IMR-90 (cell line): ENCODE measurements around the gene DMRTA1. TPM values are rescaled to one million over a fixed set of nuclear protein-coding genes. Genes with fewer than 3 reads are reported as not detected.

ENCODE experiments used
- ATAC-seq: fragments of 200-7000 bp; cut with Tn5 transposase; 2 replicates; pipeline ENCODE4 v1.9.1; 2020; ENCODE audit warnings: low read depth, mild to moderate bottlenecking, moderate library complexity
- BruUV-seq: library from RNA; stranded (reverse); fragments of 400-500 nt; replicated peaks from 2 replicates; lab custom pipeline; 2021; lab: Mats Ljungman, UMichigan
- CTCF ChIA-PET: fragments of 300-600 bp; formaldehyde crosslinking; extraction: SDS; loops from one replicate; lab custom pipeline; 2021; ENCODE audit warnings: antibody characterized with exemption; lab: Yijun Ruan, JAX
- POLR2A ChIA-PET: fragments of 300-600 bp; sonication (Branson Sonifier 250); formaldehyde crosslinking; loops from one replicate; lab custom pipeline; 2022; ENCODE audit warnings: antibody characterized with exemption; ENCODE audit not compliant: unreplicated experiment; lab: Charles Lee
- DNase-seq: peaks from one replicate; pipeline ENCODE4 v3.0.0; 2013
- H2AFZ ChIP-seq: replicated peaks from 2 replicates; pipeline ENCODE3; 2013; ENCODE audit warnings: low read length, mild to moderate bottlenecking; ENCODE audit not compliant: poor library complexity
- H2AK5ac ChIP-seq: 2 replicates; pipeline ENCODE4 v1.6.1; 2013; ENCODE audit warnings: low read depth, low read length, inconsistent platforms
- H2AK9ac ChIP-seq: replicated peaks from 2 replicates; pipeline ENCODE3; 2013; ENCODE audit warnings: mild to moderate bottlenecking, low read depth, low read length, moderate library complexity; ENCODE audit not compliant: poor library complexity
- H2BK120ac ChIP-seq: 2 replicates; pipeline ENCODE4 v1.6.1; 2013; ENCODE audit warnings: low read depth, low read length, inconsistent platforms
- H2BK15ac ChIP-seq: 3 replicates; pipeline ENCODE4 v1.6.1; 2013; ENCODE audit warnings: low read depth, low read length, inconsistent platforms
- H2BK20ac ChIP-seq: 2 replicates; pipeline ENCODE4 v1.6.1; 2013; ENCODE audit warnings: low read depth, mild to moderate bottlenecking, inconsistent platforms, low read length, moderate library complexity
- H2BK5ac ChIP-seq: 2 replicates; pipeline ENCODE4 v1.6.1; 2013; ENCODE audit warnings: mild to moderate bottlenecking, low read depth, low read length, inconsistent platforms; ENCODE audit not compliant: poor library complexity, severe bottlenecking
- H3K14ac ChIP-seq: replicated peaks from 2 replicates; pipeline ENCODE4 v1.6.1; 2013; ENCODE audit warnings: low read depth, low read length, inconsistent platforms
- H3K18ac ChIP-seq: 2 replicates; pipeline ENCODE4 v1.6.1; 2013; ENCODE audit warnings: low read depth, low read length, control low read depth
- H3K23ac ChIP-seq: 2 replicates; pipeline ENCODE4 v1.6.1; 2013; ENCODE audit warnings: low read depth, low read length, inconsistent platforms
- H3K27ac ChIP-seq: 2 replicates; pipeline ENCODE4 v1.5.1; 2013; ENCODE audit warnings: mild to moderate bottlenecking, control low read depth, low read length; ENCODE audit not compliant: insufficient read depth
- H3K27me3 ChIP-seq: 2 replicates; pipeline ENCODE4 v1.6.1; 2013; ENCODE audit warnings: low read length; ENCODE audit not compliant: control insufficient read depth, insufficient read depth
- H3K36me3 ChIP-seq: 2 replicates; pipeline ENCODE4 v1.6.1; 2013; ENCODE audit warnings: low read length, mixed read lengths; ENCODE audit not compliant: control insufficient read depth, insufficient read depth
- H3K4ac ChIP-seq: 2 replicates; pipeline ENCODE4 v1.6.1; 2013; ENCODE audit warnings: low read depth, low read length, inconsistent platforms
- H3K4me1 ChIP-seq: 2 replicates; pipeline ENCODE4 v1.6.1; 2013; ENCODE audit warnings: low read length, mixed read lengths; ENCODE audit not compliant: control insufficient read depth, insufficient read depth
- H3K4me2 ChIP-seq: 2 replicates; pipeline ENCODE4 v1.6.1; 2013; ENCODE audit warnings: low read depth, mild to moderate bottlenecking, control low read depth, low read length, moderate library complexity
- H3K4me3 ChIP-seq: 2 replicates; pipeline ENCODE4 v1.5.1; 2013; ENCODE audit warnings: low read depth, mild to moderate bottlenecking, control low read depth, low read length, moderate library complexity; ENCODE audit not compliant: insufficient read depth
- H3K56ac ChIP-seq: 2 replicates; pipeline ENCODE4 v1.6.1; 2013; ENCODE audit warnings: low read length, inconsistent platforms; ENCODE audit not compliant: insufficient read depth; ENCODE audit errors: extremely low read depth
- H3K79me1 ChIP-seq, 2 experiments: 2 replicates each; pipeline ENCODE4 v1.6.1; 2013; ENCODE audit warnings: low read length in 2 of 2, inconsistent platforms in 1 of 2, low read depth in 1 of 2
- H3K9ac ChIP-seq: 2 replicates; pipeline ENCODE4 v1.6.1; 2013; ENCODE audit warnings: low read depth, low read length, control low read depth
- H3K9me1 ChIP-seq: 2 replicates; pipeline ENCODE4 v1.6.1; 2013; ENCODE audit warnings: low read length, inconsistent platforms; ENCODE audit not compliant: insufficient read depth
- H3K9me3 ChIP-seq: 2 replicates; pipeline ENCODE4 v1.6.1; 2013; ENCODE audit warnings: low read length; ENCODE audit not compliant: control insufficient read depth, insufficient read depth
- H4K20me1 ChIP-seq: 2 replicates; pipeline ENCODE4 v1.6.1; 2013; ENCODE audit warnings: low read length, inconsistent platforms; ENCODE audit not compliant: insufficient read depth
- H4K5ac ChIP-seq: 2 replicates; pipeline ENCODE4 v1.6.1; 2013; ENCODE audit warnings: mild to moderate bottlenecking, low read depth, low read length, control low read depth
- H4K8ac ChIP-seq, 2 experiments: 2 replicates each; pipeline ENCODE4 v1.6.1; 2013; ENCODE audit warnings: low read depth in 2 of 2, low read length in 2 of 2, control low read depth in 1 of 2, inconsistent platforms in 1 of 2
- H4K91ac ChIP-seq: 2 replicates; pipeline ENCODE4 v1.6.1; 2013; ENCODE audit warnings: low read depth, low read length, inconsistent platforms; ENCODE audit not compliant: insufficient read depth
- BHLHE40 ChIP-seq: fragments of 150-350 bp; IDR thresholded peaks from 2 replicates; pipeline ENCODE4 v1.6.1; 2016; ENCODE audit warnings: mild to moderate bottlenecking, low read depth, low read length
- CHD1 ChIP-seq: IDR thresholded peaks from 2 replicates; pipeline ENCODE4 v1.6.1; 2012; ENCODE audit warnings: low read depth, low read length, improper control_type of control experiment
- ELK1 ChIP-seq: fragments of 150-350 bp; IDR thresholded peaks from 2 replicates; pipeline ENCODE4 v1.6.1; 2016; ENCODE audit warnings: low read depth, mild to moderate bottlenecking, low read length, moderate library complexity, borderline replicate concordance
- FOS ChIP-seq: fragments of 150-350 bp; IDR thresholded peaks from 2 replicates; pipeline ENCODE4 v1.6.1; 2016; ENCODE audit warnings: low read depth, low read length
- MAFK ChIP-seq: IDR thresholded peaks from 2 replicates; pipeline ENCODE4 v1.6.1; 2012; ENCODE audit warnings: low read depth, low read length, improper control_type of control experiment
- MAZ ChIP-seq: IDR thresholded peaks from 2 replicates; pipeline ENCODE4 v1.6.1; 2012; ENCODE audit warnings: low read depth, mild to moderate bottlenecking, low read length, improper control_type of control experiment, moderate library complexity, borderline replicate concordance
- POLR2A ChIP-seq: IDR thresholded peaks from 2 replicates; pipeline ENCODE4 v1.6.1; 2012; ENCODE audit warnings: mild to moderate bottlenecking, low read depth, low read length
- RAD21 ChIP-seq: IDR thresholded peaks from 2 replicates; pipeline ENCODE4 v1.6.1; 2012; ENCODE audit warnings: low read length, improper control_type of control experiment
- RCOR1 ChIP-seq: IDR thresholded peaks from 2 replicates; pipeline ENCODE4 v1.6.1; 2012; ENCODE audit warnings: mild to moderate bottlenecking, low read length, improper control_type of control experiment; ENCODE audit not compliant: insufficient replicate concordance
- RFX5 ChIP-seq: IDR thresholded peaks from 2 replicates; pipeline ENCODE4 v1.8.0; 2012; ENCODE audit warnings: low read depth, mild to moderate bottlenecking, low read length, moderate library complexity
- SMC3 ChIP-seq: fragments of 150-350 bp; IDR thresholded peaks from 2 replicates; pipeline ENCODE4 v1.6.1; 2016; ENCODE audit warnings: low read depth, mild to moderate bottlenecking, antibody characterized with exemption, low read length, moderate library complexity
- USF2 ChIP-seq: fragments of 150-350 bp; IDR thresholded peaks from 2 replicates; pipeline ENCODE4 v1.6.1; 2017; ENCODE audit warnings: mild to moderate bottlenecking, antibody characterized with exemption, low read length, low read depth
- WGBS, 2 experiments: methylation state at CpG; one replicate each; pipeline versions ENCODE4 v1.1.5 to v1.1.7; 2013; ENCODE audit warnings: missing lambda C conversion rate in 2 of 2; ENCODE audit not compliant: insufficient read length in 1 of 2; ENCODE audit errors: extremely low coverage in 2 of 2; 5-methylcytosine and 5-hydroxymethylcytosine counted together
- dilution Hi-C: fragments of 300-500 bp; cut with HindIII; formaldehyde crosslinking; loops from one replicate; pipeline ENCODE4 v1.14.3; 2018; ENCODE audit warnings: low sequenced_read_pairs; ENCODE audit not compliant: unreplicated experiment
- in situ Hi-C: fragments of 300-500 bp; cut with MboI; formaldehyde crosslinking; loops from 3 replicates; pipeline ENCODE4 v1.14.3; 2019; ENCODE audit warnings: low sequenced_read_pairs, inconsistent platforms, mixed read lengths
- intact Hi-C: fragments of 100-400 bp; cut with micrococcal nuclease; formaldehyde crosslinking; loops from 2 replicates; pipeline ENCODE4 v1.10.0; 2022
- polyA plus RNA-seq, 3 experiments: library from polyadenylated mRNA; depleted of rRNA; stranded (reverse); fragments of >200 nt; gene quantifications; 2 replicates each; pipeline ENCODE4 v1.2.3, GENCODE V29; 2012; ENCODE audit warnings: low replicate concordance in 1 of 3
- total RNA-seq: library from RNA; depleted of rRNA; stranded (reverse); fragments of >200 nt; gene quantifications from 2 replicates; pipeline ENCODE4 v1.2.3, GENCODE V29; 2012

The DMRTA1 gene
- total and polyA plus RNA-seq, 2 of the 4 experiments (the other 2 are of a cell fraction): under 0.01 to 0.02 TPM

GRCh38 chr9:22425551-22425950, 21.1 kb upstream of the DMRTA1 start:
- ChIA-PET CTCF (no interaction called here), POLR2A (no interaction called here)
- no peak overlapping the region for H2AK9ac ChIP-seq
- H3K27ac ChIP-seq: no peak overlapping the region
- in situ Hi-C loops (no loop called here), intact Hi-C loops (no loop called here), dilution Hi-C loops (no loop called here)
- no peak for ATAC-seq
- H3K79me1 ChIP-seq: no peaks in the 10 kb centered on the region
- H2BK120ac ChIP-seq: no peak overlapping the region
- H3K9me3 ChIP-seq: no peaks in the 10 kb centered on the region
- H3K4me1 ChIP-seq: no peaks in the 10 kb centered on the region
- no peak overlapping the region for H3K56ac ChIP-seq
- H3K9ac ChIP-seq: no peak overlapping the region
- no peaks in the 10 kb centered on the region for H3K27me3 ChIP-seq
- 47% methylated on average over 4 of the region's 4 CpGs; no CpG with 5 or more reads in 1 of the 2 experiments for WGBS, 2 experiments
- H2BK15ac ChIP-seq: no peak overlapping the region
- H3K4me2 ChIP-seq: no peak overlapping the region
- no peak overlapping the region for H2AK5ac ChIP-seq
- H3K4me3 ChIP-seq: no peak overlapping the region
- no peak overlapping the region for H3K18ac ChIP-seq
- no peak overlapping the region for H2BK5ac ChIP-seq
- H3K14ac ChIP-seq: no peak overlapping the region
- no peak for DNase-seq
- H3K4ac ChIP-seq: no peak overlapping the region
- no peaks in the 10 kb centered on the region for H3K36me3 ChIP-seq
- no peak for TF ChIP-seq MAFK
- no peak for TF ChIP-seq MAZ
- no peak for TF ChIP-seq RFX5
- no peak for TF ChIP-seq ELK1
- TF ChIP-seq RCOR1: no peak
- TF ChIP-seq POLR2A: no peak
- no peak for TF ChIP-seq SMC3
- TF ChIP-seq FOS: no peak
- no peak for TF ChIP-seq BHLHE40
- TF ChIP-seq CHD1: no peak
- no peak for TF ChIP-seq RAD21
- no peak for TF ChIP-seq USF2
- H2AFZ ChIP-seq: no peak overlapping the region
- no peak overlapping the region for H2BK20ac ChIP-seq
- no peaks in the 10 kb centered on the region for H4K20me1 ChIP-seq
- no peak overlapping the region for H4K5ac ChIP-seq
- BruUV-seq: no TSS peak
- no peak overlapping the region for H3K23ac ChIP-seq
- H4K8ac ChIP-seq: no peak overlapping the region
- no peak overlapping the region for H4K91ac ChIP-seq
- H3K9me1 ChIP-seq: no peaks in the 10 kb centered on the region
